IMR-90 (cell line): ENCODE data around the gene TLL1. TPM values are rescaled to one million over a fixed set of nuclear protein-coding genes. Genes with fewer than 3 reads are reported as not detected.

ENCODE experiments used
- ATAC-seq: fragments of 200-7000 bp; cut with Tn5 transposase; 2 replicates; pipeline ENCODE4 v1.9.1; 2020; ENCODE audit warnings: low read depth, mild to moderate bottlenecking, moderate library complexity
- BruUV-seq: library from RNA; stranded (reverse); fragments of 400-500 nt; replicated peaks from 2 replicates; lab custom pipeline; 2021; lab: Mats Ljungman, UMichigan
- CTCF ChIA-PET: fragments of 300-600 bp; formaldehyde crosslinking; extraction: SDS; loops from one replicate; lab custom pipeline; 2021; ENCODE audit warnings: antibody characterized with exemption; lab: Yijun Ruan, JAX
- POLR2A ChIA-PET: fragments of 300-600 bp; sonication (Branson Sonifier 250); formaldehyde crosslinking; loops from one replicate; lab custom pipeline; 2022; ENCODE audit warnings: antibody characterized with exemption; ENCODE audit not compliant: unreplicated experiment; lab: Charles Lee
- DNase-seq: peaks from one replicate; pipeline ENCODE4 v3.0.0; 2013
- H2AFZ ChIP-seq: replicated peaks from 2 replicates; pipeline ENCODE3; 2013; ENCODE audit warnings: low read length, mild to moderate bottlenecking; ENCODE audit not compliant: poor library complexity
- H2AK5ac ChIP-seq: 2 replicates; pipeline ENCODE4 v1.6.1; 2013; ENCODE audit warnings: low read depth, low read length, inconsistent platforms
- H2AK9ac ChIP-seq: replicated peaks from 2 replicates; pipeline ENCODE3; 2013; ENCODE audit warnings: mild to moderate bottlenecking, low read depth, low read length, moderate library complexity; ENCODE audit not compliant: poor library complexity
- H2BK120ac ChIP-seq: 2 replicates; pipeline ENCODE4 v1.6.1; 2013; ENCODE audit warnings: low read depth, low read length, inconsistent platforms
- H2BK15ac ChIP-seq: 3 replicates; pipeline ENCODE4 v1.6.1; 2013; ENCODE audit warnings: low read depth, low read length, inconsistent platforms
- H2BK20ac ChIP-seq: 2 replicates; pipeline ENCODE4 v1.6.1; 2013; ENCODE audit warnings: low read depth, mild to moderate bottlenecking, inconsistent platforms, low read length, moderate library complexity
- H2BK5ac ChIP-seq: 2 replicates; pipeline ENCODE4 v1.6.1; 2013; ENCODE audit warnings: mild to moderate bottlenecking, low read depth, low read length, inconsistent platforms; ENCODE audit not compliant: poor library complexity, severe bottlenecking
- H3K14ac ChIP-seq: replicated peaks from 2 replicates; pipeline ENCODE4 v1.6.1; 2013; ENCODE audit warnings: low read depth, low read length, inconsistent platforms
- H3K18ac ChIP-seq: 2 replicates; pipeline ENCODE4 v1.6.1; 2013; ENCODE audit warnings: low read depth, low read length, control low read depth
- H3K23ac ChIP-seq: 2 replicates; pipeline ENCODE4 v1.6.1; 2013; ENCODE audit warnings: low read depth, low read length, inconsistent platforms
- H3K27ac ChIP-seq: 2 replicates; pipeline ENCODE4 v1.5.1; 2013; ENCODE audit warnings: mild to moderate bottlenecking, control low read depth, low read length; ENCODE audit not compliant: insufficient read depth
- H3K27me3 ChIP-seq: 2 replicates; pipeline ENCODE4 v1.6.1; 2013; ENCODE audit warnings: low read length; ENCODE audit not compliant: control insufficient read depth, insufficient read depth
- H3K36me3 ChIP-seq: 2 replicates; pipeline ENCODE4 v1.6.1; 2013; ENCODE audit warnings: low read length, mixed read lengths; ENCODE audit not compliant: control insufficient read depth, insufficient read depth
- H3K4ac ChIP-seq: 2 replicates; pipeline ENCODE4 v1.6.1; 2013; ENCODE audit warnings: low read depth, low read length, inconsistent platforms
- H3K4me1 ChIP-seq: 2 replicates; pipeline ENCODE4 v1.6.1; 2013; ENCODE audit warnings: low read length, mixed read lengths; ENCODE audit not compliant: control insufficient read depth, insufficient read depth
- H3K4me2 ChIP-seq: 2 replicates; pipeline ENCODE4 v1.6.1; 2013; ENCODE audit warnings: low read depth, mild to moderate bottlenecking, control low read depth, low read length, moderate library complexity
- H3K4me3 ChIP-seq: 2 replicates; pipeline ENCODE4 v1.5.1; 2013; ENCODE audit warnings: low read depth, mild to moderate bottlenecking, control low read depth, low read length, moderate library complexity; ENCODE audit not compliant: insufficient read depth
- H3K56ac ChIP-seq: 2 replicates; pipeline ENCODE4 v1.6.1; 2013; ENCODE audit warnings: low read length, inconsistent platforms; ENCODE audit not compliant: insufficient read depth; ENCODE audit errors: extremely low read depth
- H3K79me1 ChIP-seq, 2 experiments: 2 replicates each; pipeline ENCODE4 v1.6.1; 2013; ENCODE audit warnings: low read length in 2 of 2, inconsistent platforms in 1 of 2, low read depth in 1 of 2
- H3K9ac ChIP-seq: 2 replicates; pipeline ENCODE4 v1.6.1; 2013; ENCODE audit warnings: low read depth, low read length, control low read depth
- H3K9me1 ChIP-seq: 2 replicates; pipeline ENCODE4 v1.6.1; 2013; ENCODE audit warnings: low read length, inconsistent platforms; ENCODE audit not compliant: insufficient read depth
- H3K9me3 ChIP-seq: 2 replicates; pipeline ENCODE4 v1.6.1; 2013; ENCODE audit warnings: low read length; ENCODE audit not compliant: control insufficient read depth, insufficient read depth
- H4K20me1 ChIP-seq: 2 replicates; pipeline ENCODE4 v1.6.1; 2013; ENCODE audit warnings: low read length, inconsistent platforms; ENCODE audit not compliant: insufficient read depth
- H4K5ac ChIP-seq: 2 replicates; pipeline ENCODE4 v1.6.1; 2013; ENCODE audit warnings: mild to moderate bottlenecking, low read depth, low read length, control low read depth
- H4K8ac ChIP-seq, 2 experiments: 2 replicates each; pipeline ENCODE4 v1.6.1; 2013; ENCODE audit warnings: low read depth in 2 of 2, low read length in 2 of 2, control low read depth in 1 of 2, inconsistent platforms in 1 of 2
- H4K91ac ChIP-seq: 2 replicates; pipeline ENCODE4 v1.6.1; 2013; ENCODE audit warnings: low read depth, low read length, inconsistent platforms; ENCODE audit not compliant: insufficient read depth
- BHLHE40 ChIP-seq: fragments of 150-350 bp; IDR thresholded peaks from 2 replicates; pipeline ENCODE4 v1.6.1; 2016; ENCODE audit warnings: mild to moderate bottlenecking, low read depth, low read length
- MXI1 ChIP-seq: IDR thresholded peaks from 2 replicates; pipeline ENCODE4 v1.6.1; 2012; ENCODE audit warnings: low read depth, mild to moderate bottlenecking, low read length, moderate library complexity, borderline replicate concordance
- POLR2A ChIP-seq: IDR thresholded peaks from 2 replicates; pipeline ENCODE4 v1.6.1; 2012; ENCODE audit warnings: mild to moderate bottlenecking, low read depth, low read length
- RFX5 ChIP-seq: IDR thresholded peaks from 2 replicates; pipeline ENCODE4 v1.8.0; 2012; ENCODE audit warnings: low read depth, mild to moderate bottlenecking, low read length, moderate library complexity
- WGBS, 2 experiments: methylation state at CpG; one replicate each; pipeline versions ENCODE4 v1.1.5 to v1.1.7; 2013; ENCODE audit warnings: missing lambda C conversion rate in 2 of 2; ENCODE audit not compliant: insufficient read length in 1 of 2; ENCODE audit errors: extremely low coverage in 2 of 2; 5-methylcytosine and 5-hydroxymethylcytosine counted together
- dilution Hi-C: fragments of 300-500 bp; cut with HindIII; formaldehyde crosslinking; loops from one replicate; pipeline ENCODE4 v1.14.3; 2018; ENCODE audit warnings: low sequenced_read_pairs; ENCODE audit not compliant: unreplicated experiment
- in situ Hi-C: fragments of 300-500 bp; cut with MboI; formaldehyde crosslinking; loops from 3 replicates; pipeline ENCODE4 v1.14.3; 2019; ENCODE audit warnings: low sequenced_read_pairs, inconsistent platforms, mixed read lengths
- intact Hi-C: fragments of 100-400 bp; cut with micrococcal nuclease; formaldehyde crosslinking; loops from 2 replicates; pipeline ENCODE4 v1.10.0; 2022
- polyA plus RNA-seq, 3 experiments: library from polyadenylated mRNA; depleted of rRNA; stranded (reverse); fragments of >200 nt; gene quantifications; 2 replicates each; pipeline ENCODE4 v1.2.3, GENCODE V29; 2012; ENCODE audit warnings: low replicate concordance in 1 of 3
- total RNA-seq: library from RNA; depleted of rRNA; stranded (reverse); fragments of >200 nt; gene quantifications from 2 replicates; pipeline ENCODE4 v1.2.3, GENCODE V29; 2012
- TF ChIP-seq, protein P1 (sequence below): fragments of 150-350 bp; IDR thresholded peaks from 2 replicates; pipeline ENCODE4 v1.6.1; 2016; ENCODE audit warnings: low read depth, mild to moderate bottlenecking, low read length, moderate library complexity, borderline replicate concordance

Gene TLL1
- total and polyA plus RNA-seq, 2 of the 4 experiments (the other 2 are of a cell fraction): not detected

DNA sequence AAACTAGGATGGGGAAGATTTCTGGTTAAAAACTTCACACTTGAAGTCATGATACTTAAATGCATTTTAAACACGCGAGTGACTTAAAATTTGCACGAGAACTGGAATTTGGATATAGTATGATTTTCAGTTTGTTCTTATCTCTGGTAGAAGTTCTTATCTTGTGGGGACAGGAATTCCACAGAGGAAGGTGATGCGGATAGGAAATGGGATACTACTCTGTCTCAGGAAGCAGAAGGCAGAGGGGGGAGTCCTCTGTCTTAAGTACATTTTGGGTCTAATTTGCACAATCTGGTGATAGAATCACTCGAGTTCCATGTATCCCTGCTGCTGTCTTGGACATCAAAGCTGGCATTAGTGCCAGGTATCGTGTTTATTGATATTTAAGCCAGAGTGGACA, 53.3 kb downstream of the TLL1 start:
- Histone ChIP-seq H2AK9ac (no peak overlapping the region), H4K91ac (no peak overlapping the region), H3K27me3 (no peaks in the 10 kb centered on the region), H3K36me3 (no peaks in the 10 kb centered on the region), H3K79me1 (no peaks in the 10 kb centered on the region), H3K56ac (no peak overlapping the region), H2AFZ (no peak overlapping the region), H4K20me1 (no peaks in the 10 kb centered on the region), H2BK15ac (no peak overlapping the region), H3K4me2 (no peak overlapping the region), H2BK20ac (no peak overlapping the region), H4K8ac (no peak overlapping the region), H3K4me3 (no peak overlapping the region), H3K23ac (no peak overlapping the region), H2BK120ac (no peak overlapping the region), H3K18ac (no peak overlapping the region), H3K4me1 (no peaks in the 10 kb centered on the region), H2BK5ac (no peak overlapping the region), H3K9ac (no peak overlapping the region), H3K4ac (no peak overlapping the region), H4K5ac (no peak overlapping the region), H3K14ac (no peak overlapping the region), H3K27ac (no peak overlapping the region), H2AK5ac (no peak overlapping the region), H3K9me1 (no peaks in the 10 kb centered on the region), H3K9me3 (peaks cover 8% of the 10 kb centered on the region)
- in situ Hi-C loops: no loop called here
- no peak for TF ChIP-seq BHLHE40
- no peak for TF ChIP-seq MXI1
- TF ChIP-seq, protein P1, sequence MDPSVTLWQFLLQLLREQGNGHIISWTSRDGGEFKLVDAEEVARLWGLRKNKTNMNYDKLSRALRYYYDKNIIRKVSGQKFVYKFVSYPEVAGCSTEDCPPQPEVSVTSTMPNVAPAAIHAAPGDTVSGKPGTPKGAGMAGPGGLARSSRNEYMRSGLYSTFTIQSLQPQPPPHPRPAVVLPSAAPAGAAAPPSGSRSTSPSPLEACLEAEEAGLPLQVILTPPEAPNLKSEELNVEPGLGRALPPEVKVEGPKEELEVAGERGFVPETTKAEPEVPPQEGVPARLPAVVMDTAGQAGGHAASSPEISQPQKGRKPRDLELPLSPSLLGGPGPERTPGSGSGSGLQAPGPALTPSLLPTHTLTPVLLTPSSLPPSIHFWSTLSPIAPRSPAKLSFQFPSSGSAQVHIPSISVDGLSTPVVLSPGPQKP: no peak
- TF ChIP-seq POLR2A: no peak
- TF ChIP-seq RFX5: no peak
- no TSS peak for BruUV-seq
- POLR2A ChIA-PET: no interaction called here
- no peak for DNase-seq
- 85% methylated on average over 4 of the region's 6 CpGs; no CpG with 5 or more reads in 1 of the 2 experiments for WGBS, 2 experiments
- dilution Hi-C loops: no loop called here
- intact Hi-C loops: no loop called here
- CTCF ChIA-PET: interaction anchor here (0.6 kb wide), 1 partner anchor 787 kb away, joined by 3 read pairs; no protein-coding TSS in a partner anchor
- ATAC-seq: no peak
